NCI-H2107 (cell line): ENCODE results near the gene VAV2.
"Not testable (repeated sequence)": the region's sequence is repeated elsewhere in the genome, so short reads cannot be mapped to it uniquely, and the experiment has no call there.

Experiments
- DNase-seq: peaks from one replicate; lab custom pipeline; 2025; lab: John Stamatoyannopoulos, UW

Gene VAV2

GRCh38 chr9:133938086-133938485 lies 54.0 kb downstream of the VAV2 start:
- DNase-seq, result no peak

- DNase-seq, result no peak
Observed at GRCh38 chr9:133937120-133937519, 55.0 kb downstream of the VAV2 start.

GRCh38 chr9:133935328-133936005 lies 56.7 kb downstream of the VAV2 start:
- DNase-seq, result no peak

GRCh38 chr9:133934482-133935232 lies 57.5 kb downstream of the VAV2 start:
- no peak for DNase-seq

- DNase-seq, result no peak
Observed at GRCh38 chr9:133933426-133934026, 58.6 kb downstream of the VAV2 start.

- no peak for DNase-seq
Observed at GRCh38 chr9:133932633-133933032, 59.5 kb downstream of the VAV2 start.

GRCh38 chr9:133932181-133932580 lies 59.9 kb downstream of the VAV2 start:
- DNase-seq, result no peak

- DNase-seq, result no peak
Observed at GRCh38 chr9:133930682-133931485, 61.2 kb downstream of the VAV2 start.

GRCh38 chr9:133930046-133930681 lies 62.0 kb downstream of the VAV2 start:
- DNase-seq, result no peak

- DNase-seq, result no peak
Observed at GRCh38 chr9:133929599-133929998, 62.5 kb downstream of the VAV2 start.

- no peak for DNase-seq
Observed at GRCh38 chr9:133928248-133928764, 63.8 kb downstream of the VAV2 start.

- no peak for DNase-seq
Observed at GRCh38 chr9:133927041-133927440, 65.1 kb downstream of the VAV2 start.

- no peak for DNase-seq
Observed at GRCh38 chr9:133926165-133926856, 65.8 kb downstream of the VAV2 start.

GRCh38 chr9:133924453-133924852 lies 67.7 kb downstream of the VAV2 start:
- no peak for DNase-seq

GRCh38 chr9:133923608-133924007 lies 68.5 kb downstream of the VAV2 start:
- not testable (repeated sequence) for DNase-seq

- DNase-seq, result no peak
Observed at GRCh38 chr9:133921866-133922265, 70.3 kb downstream of the VAV2 start.

GRCh38 chr9:133920471-133920870 lies 71.7 kb downstream of the VAV2 start:
- no peak for DNase-seq

GRCh38 chr9:133919253-133920115 lies 72.6 kb downstream of the VAV2 start:
- no peak for DNase-seq

- DNase-seq, result no peak
Observed at GRCh38 chr9:133918111-133918813, 73.9 kb downstream of the VAV2 start.
